GM21619 (cell line): ENCODE results near the gene ITGBL1.
A peak's percentile ranks its signal among the peaks of the same experiment; 100 is the strongest.

Source experiments
- ATAC-seq: cut with Tn5 transposase; IDR thresholded peaks from one replicate; pipeline ENCODE4 v1.9.1; 2021; ENCODE audit not compliant: unreplicated experiment

The ITGBL1 gene, protein sequence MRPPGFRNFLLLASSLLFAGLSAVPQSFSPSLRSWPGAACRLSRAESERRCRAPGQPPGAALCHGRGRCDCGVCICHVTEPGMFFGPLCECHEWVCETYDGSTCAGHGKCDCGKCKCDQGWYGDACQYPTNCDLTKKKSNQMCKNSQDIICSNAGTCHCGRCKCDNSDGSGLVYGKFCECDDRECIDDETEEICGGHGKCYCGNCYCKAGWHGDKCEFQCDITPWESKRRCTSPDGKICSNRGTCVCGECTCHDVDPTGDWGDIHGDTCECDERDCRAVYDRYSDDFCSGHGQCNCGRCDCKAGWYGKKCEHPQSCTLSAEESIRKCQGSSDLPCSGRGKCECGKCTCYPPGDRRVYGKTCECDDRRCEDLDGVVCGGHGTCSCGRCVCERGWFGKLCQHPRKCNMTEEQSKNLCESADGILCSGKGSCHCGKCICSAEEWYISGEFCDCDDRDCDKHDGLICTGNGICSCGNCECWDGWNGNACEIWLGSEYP

DNA sequence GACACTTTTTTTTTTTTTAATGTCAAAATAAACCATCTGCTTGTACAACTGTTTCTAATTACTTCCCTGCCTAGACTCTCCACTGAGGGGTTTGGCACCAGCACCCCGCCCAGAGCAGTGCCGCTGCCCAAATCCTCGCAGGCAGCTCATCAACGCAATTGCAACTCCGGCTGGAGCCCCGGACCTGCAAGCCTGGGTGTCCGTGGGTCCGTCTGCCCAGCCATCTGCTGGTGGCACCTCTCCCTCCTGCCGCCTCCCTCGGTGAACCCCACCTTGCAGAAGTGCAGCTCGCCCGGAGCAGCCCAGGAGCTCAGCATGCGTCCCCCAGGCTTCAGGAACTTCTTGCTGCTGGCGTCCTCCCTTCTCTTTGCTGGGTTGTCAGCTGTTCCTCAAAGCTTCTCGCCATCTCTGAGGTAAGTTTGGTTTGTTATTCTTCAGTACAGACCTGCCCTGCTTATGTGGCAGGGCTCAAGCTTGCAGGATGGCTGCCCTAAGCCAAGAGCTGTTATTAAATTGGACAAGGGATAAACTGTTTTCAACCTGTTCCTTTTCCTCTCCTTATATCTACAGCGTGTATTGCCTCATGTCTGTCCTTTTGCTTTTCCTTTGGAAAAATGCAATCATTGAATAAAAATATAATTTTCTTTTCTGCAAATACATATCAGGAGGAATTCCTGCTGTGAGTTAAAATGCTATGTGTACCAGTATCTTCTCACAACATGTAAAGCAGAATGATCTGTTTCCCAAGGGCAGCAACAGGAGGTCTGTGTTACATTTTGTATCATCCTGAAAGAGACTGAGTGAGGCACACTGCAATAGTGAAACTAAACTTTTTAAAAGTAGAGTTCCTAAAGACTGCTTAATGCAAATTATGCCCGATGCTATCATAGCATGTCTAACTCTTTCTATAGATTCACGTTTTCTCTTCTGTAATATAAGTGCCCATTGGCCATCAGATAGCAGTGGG is at the start of gene ITGBL1:
ITGBL1 (plus strand) TSS at position 157 of the 967 bp plus-strand sequence; CDS start at position 316, 159 bp downstream.
- peak; percentile 93 for ATAC-seq

- no peak for ATAC-seq
Observed at GRCh38 chr13:101406791-101407190, 45.7 kb upstream of the ITGBL1 start.

DNA sequence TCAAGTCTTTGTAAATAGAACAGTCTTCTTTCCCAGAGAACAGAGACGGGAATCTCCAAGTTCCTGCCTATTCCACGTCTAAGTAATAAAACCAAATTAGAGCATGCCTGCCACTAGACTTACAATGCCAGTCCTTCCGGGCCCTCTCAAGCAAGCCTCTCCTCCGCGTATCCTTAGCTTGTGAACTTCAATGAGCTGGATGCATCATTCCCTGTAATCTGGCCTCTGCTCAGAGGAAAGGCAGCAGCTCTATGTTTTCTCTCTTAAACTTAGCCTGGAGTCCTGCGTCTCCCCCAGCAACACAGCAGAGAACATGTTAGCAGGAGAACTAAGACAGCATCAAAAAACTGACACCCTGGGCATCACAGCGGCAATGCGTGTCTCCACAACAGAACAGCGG is 44.3 kb upstream of the ITGBL1 start:
- ATAC-seq, result no peak

GRCh38 chr13:101408992-101409656 is 43.4 kb upstream of the ITGBL1 start:
- no peak for ATAC-seq

DNA sequence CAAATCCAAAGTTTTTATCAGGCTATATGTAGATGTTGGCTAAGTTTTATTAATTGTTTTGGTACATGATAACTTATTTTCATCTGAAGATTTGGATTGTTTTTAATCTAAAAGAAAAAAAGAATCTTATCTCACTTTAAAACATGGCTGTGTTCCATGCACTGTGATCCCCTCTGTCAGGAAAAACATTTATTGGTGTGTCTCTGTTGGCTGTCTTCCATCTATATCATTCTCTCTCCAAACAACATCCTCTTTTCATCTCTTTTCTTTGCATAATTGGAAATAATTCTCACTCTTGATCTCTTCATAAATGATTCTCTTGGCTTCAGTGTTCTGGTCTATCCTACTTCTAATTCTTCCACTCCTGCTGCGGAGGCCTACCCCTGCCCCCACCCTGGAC is 40.4 kb upstream of the ITGBL1 start:
- no peak for ATAC-seq

- ATAC-seq, result no peak
Observed at GRCh38 chr13:101415358-101416174, 36.9 kb upstream of the ITGBL1 start.

DNA sequence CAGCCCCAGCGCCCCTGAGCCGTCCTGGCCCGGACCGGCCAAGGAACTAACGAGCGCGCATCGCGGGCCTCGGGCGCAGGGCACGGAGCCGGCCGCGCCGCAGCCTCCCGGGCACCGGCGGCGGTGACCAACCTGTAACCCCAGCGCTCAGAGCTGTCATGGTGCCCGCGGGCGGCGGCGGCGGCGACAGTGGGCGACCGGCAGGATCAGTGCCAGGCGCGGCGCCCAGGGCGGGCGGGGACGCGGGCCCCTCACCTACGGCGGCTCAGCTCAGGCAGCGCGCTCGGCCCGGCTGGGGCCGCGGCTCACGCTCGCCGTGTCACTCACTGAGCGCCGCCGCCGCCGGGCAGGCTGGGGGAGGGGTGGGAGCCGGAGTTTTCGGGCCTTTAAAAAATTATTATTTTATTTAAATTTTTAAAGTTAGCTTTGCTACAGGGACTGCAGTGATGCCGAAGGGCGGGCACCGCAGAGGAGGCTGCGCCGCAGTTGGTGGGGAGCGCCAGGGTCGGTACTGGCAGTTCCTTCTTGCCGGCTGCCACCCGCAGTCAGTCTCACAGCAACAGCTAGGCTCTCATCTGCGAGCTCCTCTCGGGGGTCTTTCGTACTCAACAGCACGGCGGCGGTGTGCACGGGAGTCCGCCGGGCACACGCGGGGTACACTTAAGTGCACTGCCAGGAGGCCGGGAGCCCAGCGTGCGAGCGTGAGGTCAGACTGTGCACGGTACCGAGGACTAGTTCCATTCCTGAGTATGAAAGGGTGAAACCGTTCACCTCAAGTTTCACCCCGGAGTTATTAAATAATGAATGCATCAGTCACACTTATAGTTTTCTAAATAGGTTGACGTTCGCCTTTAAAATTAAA is 36.1 kb upstream of the ITGBL1 start, which contains the start of gene NALCN:
NALCN (minus strand) TSS at position 328 of the 862 bp plus-strand sequence. CDS start 17,382 bp downstream, outside the sequence.
- no peak for ATAC-seq

- ATAC-seq, result no peak
Observed at GRCh38 chr13:101417043-101417406, 35.5 kb upstream of the ITGBL1 start.

DNA sequence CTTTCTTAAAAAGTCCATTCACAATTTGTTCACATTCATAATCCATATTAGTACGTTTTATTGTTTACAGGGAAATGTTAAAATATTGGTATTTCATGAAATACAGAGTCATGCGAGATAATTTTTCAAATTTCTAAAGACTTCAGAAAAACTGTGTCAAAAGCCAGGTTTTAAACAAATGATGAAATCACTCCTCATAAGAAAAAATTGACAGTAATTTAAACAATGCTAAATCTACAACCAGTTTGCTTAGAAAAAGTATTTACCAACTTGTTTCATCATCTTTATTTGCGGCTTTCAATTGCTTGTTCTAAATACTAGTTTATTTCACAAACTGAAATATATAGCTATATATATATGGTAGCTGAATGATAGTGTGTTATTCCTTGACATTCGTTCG is 35.0 kb upstream of the ITGBL1 start:
- no peak for ATAC-seq

GRCh38 chr13:101423872-101424271 is 28.6 kb upstream of the ITGBL1 start:
- no peak for ATAC-seq

- ATAC-seq, result no peak
Observed at GRCh38 chr13:101424381-101425155, 27.9 kb upstream of the ITGBL1 start.

DNA sequence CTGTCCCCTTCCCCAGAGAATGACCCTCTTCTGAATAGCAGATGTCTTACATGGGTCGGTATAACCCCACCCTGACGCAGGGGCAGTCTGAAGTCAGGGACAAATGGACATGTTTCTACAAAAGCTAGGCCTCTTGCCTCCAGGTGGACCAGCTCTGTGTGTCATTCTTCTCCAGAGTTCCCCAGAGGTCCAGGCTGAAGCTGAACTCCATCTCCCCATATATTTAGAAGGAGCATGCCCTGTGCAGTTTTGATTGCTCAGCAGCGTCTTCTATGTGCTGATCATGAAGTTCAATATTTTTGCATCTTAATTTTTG is 27.4 kb upstream of the ITGBL1 start:
- ATAC-seq, result no peak

DNA sequence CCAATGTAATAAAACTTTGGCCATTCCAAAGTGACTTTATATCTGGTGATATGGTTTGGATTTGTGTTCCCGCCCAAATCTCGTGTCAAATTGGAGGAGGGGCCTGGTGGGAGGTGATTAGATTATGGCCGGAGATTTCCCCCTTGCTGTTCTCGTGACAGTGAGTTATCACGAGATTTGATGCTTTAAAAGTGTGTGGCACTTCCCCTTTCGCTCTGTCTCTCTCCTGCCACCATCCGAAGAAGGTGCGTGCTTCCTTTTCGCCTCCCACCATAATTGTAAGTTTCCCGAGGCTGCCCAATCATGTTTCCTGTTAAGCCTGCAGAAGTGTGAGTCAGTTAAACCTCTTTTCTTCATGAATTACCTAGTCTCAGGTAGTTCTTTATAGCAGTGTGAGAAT is 26.9 kb upstream of the ITGBL1 start:
- ATAC-seq, result no peak

DNA sequence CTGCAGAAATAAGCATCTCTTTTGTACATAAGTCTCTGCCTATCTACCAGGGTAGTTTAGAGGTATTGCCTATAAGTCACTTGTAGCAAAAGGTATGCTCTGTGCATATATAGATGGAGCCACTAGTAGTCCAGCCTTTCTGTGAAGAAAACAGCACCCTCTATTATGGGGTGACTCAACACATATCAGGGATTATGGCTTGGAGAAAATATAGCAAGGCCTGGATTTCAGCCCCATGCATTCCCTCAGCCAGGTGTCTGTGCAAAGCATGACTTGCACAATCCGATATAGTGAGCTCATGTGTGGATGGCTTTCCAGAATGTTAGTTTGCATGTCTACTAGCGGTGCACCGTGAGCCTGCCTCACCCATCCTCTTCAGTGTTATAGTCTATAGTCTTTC is 22.7 kb upstream of the ITGBL1 start:
- ATAC-seq, result no peak

- ATAC-seq, result no peak
Observed at GRCh38 chr13:101433895-101434294, 18.6 kb upstream of the ITGBL1 start.

DNA sequence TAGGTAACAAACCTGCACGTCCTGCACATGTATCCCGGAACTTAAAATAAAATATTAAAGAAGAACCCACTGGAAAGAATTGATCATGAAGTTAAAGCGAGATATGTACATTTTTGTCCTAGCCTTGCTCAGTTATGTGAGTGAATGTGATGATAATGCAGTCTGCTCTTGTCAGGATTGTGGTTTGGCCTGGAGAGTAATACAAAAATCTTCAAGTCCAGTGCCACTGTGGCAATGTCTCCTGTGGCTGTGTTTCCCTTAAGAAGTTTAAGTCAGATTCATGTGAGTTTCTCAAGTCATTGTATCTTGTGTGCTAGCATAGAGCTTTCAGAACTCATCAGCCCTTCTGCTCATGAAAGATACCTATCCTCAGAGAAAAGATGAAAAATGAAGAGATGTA is 18.0 kb upstream of the ITGBL1 start:
- no peak for ATAC-seq

DNA sequence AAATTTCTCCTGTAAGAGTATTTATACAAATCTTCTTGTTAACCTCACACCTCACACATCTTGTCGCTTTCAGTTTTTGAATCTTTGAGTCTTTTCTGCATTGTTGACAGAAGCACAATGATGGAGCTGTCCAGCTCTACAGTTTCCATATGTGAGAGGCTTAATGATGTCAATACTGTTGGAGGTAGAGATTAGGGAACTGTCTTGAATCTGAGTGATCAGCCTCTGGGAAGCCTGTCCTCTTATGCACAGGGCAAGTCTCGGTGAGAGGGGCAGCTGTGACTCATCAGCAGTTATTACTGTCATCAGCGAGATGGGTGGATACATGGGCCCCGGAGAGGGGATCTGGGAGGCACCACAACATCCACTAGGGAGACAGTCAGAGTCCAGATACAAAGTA is 4.6 kb upstream of the ITGBL1 start:
- no peak for ATAC-seq
